ENCODE results near the gene PPIL3. TPM values are rescaled to one million over a fixed set of nuclear protein-coding genes. Genes with fewer than 3 reads are reported as not detected.

Gene PPIL3
- total RNA-seq, 1 donor from 2014 or later = 35.1 TPM

GRCh38 chr2:200828104-200828503 is 60.8 kb downstream of the PPIL3 start:
- ATAC-seq (no peak), DNase-seq (ENCODE audit: low spot score) (no peak)
- intact Hi-C loops (cut with DNase I) = no loop called here

GRCh38 chr2:200821686-200822245 is 67.1 kb downstream of the PPIL3 start:
- intact Hi-C loops (cut with DNase I) = no loop called here
- no peak for ATAC-seq
- no peak for DNase-seq (ENCODE audit: low spot score)

Other genes with a start within 250 kb of the PPIL3 start
- gene BZW1, start 77.2 kb downstream of the PPIL3 start, total RNA-seq = 282 TPM
- 358 TPM for gene CLK1, start 24.4 kb downstream of the PPIL3 start, total RNA-seq
- 19.9 TPM for gene NIF3L1, start 294 bp upstream of the PPIL3 start, total RNA-seq
- gene ORC2, start 74.6 kb upstream of the PPIL3 start, total RNA-seq = 36.2 TPM
- gene HYCC2, start 182.6 kb upstream of the PPIL3 start, total RNA-seq = 35.0 TPM
- gene NDUFB3, start 182.9 kb upstream of the PPIL3 start, total RNA-seq = 49.6 TPM
- 210 TPM for gene CFLAR, start 227.1 kb upstream of the PPIL3 start, total RNA-seq